IMR-90 (cell line): ENCODE measurements around the gene PLIN5.
"Not testable (repeated sequence)": the region's sequence is repeated elsewhere in the genome, so short reads cannot be mapped to it uniquely, and the experiment has no call there.

Experiments
- CHD1 ChIP-seq: IDR thresholded peaks from 2 replicates; pipeline ENCODE4 v1.6.1; 2012; ENCODE audit warnings: low read depth, low read length, improper control_type of control experiment
- MAFK ChIP-seq: IDR thresholded peaks from 2 replicates; pipeline ENCODE4 v1.6.1; 2012; ENCODE audit warnings: low read depth, low read length, improper control_type of control experiment
- POLR2A ChIP-seq: IDR thresholded peaks from 2 replicates; pipeline ENCODE4 v1.6.1; 2012; ENCODE audit warnings: mild to moderate bottlenecking, low read depth, low read length
- TF ChIP-seq, protein P1 (sequence below): conservative IDR thresholded peaks from 2 replicates; pipeline ENCODE4 v1.5.1; 2012; ENCODE audit warnings: mild to moderate bottlenecking, low read depth, low read length, improper control_type of control experiment

DNA sequence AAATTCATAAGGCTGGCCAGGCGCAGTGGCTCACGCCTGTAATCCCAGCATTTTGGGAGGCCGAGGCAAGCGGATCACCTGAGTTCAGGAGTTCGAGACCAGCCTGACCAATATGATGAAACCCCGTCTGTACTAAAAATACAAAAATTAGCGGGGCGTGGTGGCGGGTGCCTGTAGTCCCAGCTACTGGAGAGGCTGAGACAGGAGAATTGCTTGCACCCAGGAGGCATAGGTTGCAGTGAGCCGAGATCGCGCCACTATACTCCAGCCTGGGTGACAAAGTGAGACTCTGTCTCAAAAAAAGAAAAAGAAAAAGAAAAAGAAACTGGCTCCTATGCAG is 6.8 kb upstream of the PLIN5 start:
- TF ChIP-seq POLR2A, MAFK, CHD1: not testable (repeated sequence)
- TF ChIP-seq, protein P1, sequence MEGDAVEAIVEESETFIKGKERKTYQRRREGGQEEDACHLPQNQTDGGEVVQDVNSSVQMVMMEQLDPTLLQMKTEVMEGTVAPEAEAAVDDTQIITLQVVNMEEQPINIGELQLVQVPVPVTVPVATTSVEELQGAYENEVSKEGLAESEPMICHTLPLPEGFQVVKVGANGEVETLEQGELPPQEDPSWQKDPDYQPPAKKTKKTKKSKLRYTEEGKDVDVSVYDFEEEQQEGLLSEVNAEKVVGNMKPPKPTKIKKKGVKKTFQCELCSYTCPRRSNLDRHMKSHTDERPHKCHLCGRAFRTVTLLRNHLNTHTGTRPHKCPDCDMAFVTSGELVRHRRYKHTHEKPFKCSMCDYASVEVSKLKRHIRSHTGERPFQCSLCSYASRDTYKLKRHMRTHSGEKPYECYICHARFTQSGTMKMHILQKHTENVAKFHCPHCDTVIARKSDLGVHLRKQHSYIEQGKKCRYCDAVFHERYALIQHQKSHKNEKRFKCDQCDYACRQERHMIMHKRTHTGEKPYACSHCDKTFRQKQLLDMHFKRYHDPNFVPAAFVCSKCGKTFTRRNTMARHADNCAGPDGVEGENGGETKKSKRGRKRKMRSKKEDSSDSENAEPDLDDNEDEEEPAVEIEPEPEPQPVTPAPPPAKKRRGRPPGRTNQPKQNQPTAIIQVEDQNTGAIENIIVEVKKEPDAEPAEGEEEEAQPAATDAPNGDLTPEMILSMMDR: not testable (repeated sequence)
